Ectodermal cell (in vitro differentiated cells): ENCODE data around the gene GLS.
"Not testable (repeated sequence)": the region's sequence is repeated elsewhere in the genome, so short reads cannot be mapped to it uniquely, and the experiment has no call there.

Experiments
- H3K27ac ChIP-seq: 2 replicates; pipeline ENCODE4 v1.7.0; 2013; ENCODE audit warnings: mild to moderate bottlenecking, low read depth, low read length; ENCODE audit not compliant: insufficient read depth, poor library complexity, severe bottlenecking
- H3K27me3 ChIP-seq: 2 replicates; pipeline ENCODE4 v1.7.0; 2013; ENCODE audit warnings: mild to moderate bottlenecking, low read length; ENCODE audit not compliant: insufficient read depth, control insufficient read depth, poor library complexity, severe bottlenecking
- H3K36me3 ChIP-seq: one replicate; pipeline ENCODE4 v1.7.0; 2013; ENCODE audit warnings: low read length; ENCODE audit not compliant: control insufficient read depth, insufficient read depth
- H3K4me1 ChIP-seq: one replicate; pipeline ENCODE4 v1.7.0; 2013; ENCODE audit warnings: low read length; ENCODE audit not compliant: control insufficient read depth, insufficient read depth
- H3K4me3 ChIP-seq: 2 replicates; pipeline ENCODE4 v1.7.0; 2013; ENCODE audit warnings: low read depth, low read length, control low read depth; ENCODE audit not compliant: insufficient read depth
- H3K9me3 ChIP-seq: 2 replicates; pipeline ENCODE4 v1.7.0; 2013; ENCODE audit warnings: mild to moderate bottlenecking, low read length, moderate library complexity; ENCODE audit not compliant: control insufficient read depth
- WGBS, 2 experiments: methylation state at CpG; one replicate each; pipeline ENCODE4 v1.1.7; 2013; ENCODE audit warnings: missing lambda C conversion rate in 2 of 2; 5-methylcytosine and 5-hydroxymethylcytosine counted together

GLS gene

DNA sequence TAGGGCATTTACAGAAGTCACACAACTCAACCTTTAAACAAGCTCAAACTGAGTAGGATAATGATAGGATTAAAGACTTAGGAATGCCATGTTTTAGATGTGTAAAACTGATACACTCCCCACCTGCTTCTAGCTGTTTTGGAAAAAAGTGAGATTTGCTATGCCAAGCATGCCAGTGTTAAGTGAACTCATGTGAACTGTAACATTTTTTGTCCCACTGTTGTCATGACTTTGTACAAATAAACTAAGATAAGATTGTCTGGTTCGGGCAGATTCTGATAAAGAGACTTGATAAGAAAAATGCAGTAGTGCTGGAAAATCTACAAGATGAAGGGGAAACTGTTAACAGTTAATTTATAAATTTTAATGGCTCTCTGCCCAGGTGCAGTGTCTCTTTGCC is 66.5 kb downstream of the GLS start:
- Histone ChIP-seq H3K4me1 (no peaks in the 10 kb centered on the region), H3K27me3 (no peaks in the 10 kb centered on the region), H3K4me3 (no peak overlapping the region), H3K27ac (no peak overlapping the region), H3K36me3 (no peaks in the 10 kb centered on the region), H3K9me3 (no peaks in the 10 kb centered on the region)
- 67 to 83% methylated on average over 1 of the region's 1 CpG for WGBS, 2 experiments

DNA sequence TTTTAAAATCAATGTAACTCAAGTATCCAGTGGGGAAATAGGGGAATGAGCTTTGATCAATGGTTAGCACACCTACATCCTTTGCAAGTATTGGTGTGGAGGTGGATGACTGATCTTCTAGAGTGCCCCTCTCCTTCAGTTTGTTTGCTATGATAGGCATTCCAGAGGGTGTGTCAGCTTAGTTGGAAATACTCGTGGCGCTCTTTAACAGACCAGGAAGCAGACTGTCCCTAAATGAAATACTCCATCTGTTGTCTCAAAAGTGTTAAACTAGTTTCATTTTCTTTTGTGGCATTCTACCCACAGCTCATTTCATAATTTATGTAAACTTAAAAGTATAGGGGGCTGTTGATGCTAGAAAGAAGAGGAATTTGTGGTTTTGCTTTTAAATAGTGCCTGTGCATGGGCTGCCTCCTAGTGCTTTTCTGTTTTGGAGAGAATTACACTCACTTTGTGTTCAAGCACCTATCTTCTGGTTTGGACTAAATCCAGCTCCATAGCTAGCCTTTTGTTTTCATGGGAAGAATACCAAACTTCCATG is 67.2 kb downstream of the GLS start:
- no peak overlapping the region for H3K4me3 ChIP-seq
- no peaks in the 10 kb centered on the region for H3K36me3 ChIP-seq
- H3K9me3 ChIP-seq = no peaks in the 10 kb centered on the region
- no peak overlapping the region for H3K27ac ChIP-seq
- H3K4me1 ChIP-seq = no peaks in the 10 kb centered on the region
- no peaks in the 10 kb centered on the region for H3K27me3 ChIP-seq
- 70 to 71% methylated on average over 2 of the region's 2 CpGs for WGBS, 2 experiments

DNA sequence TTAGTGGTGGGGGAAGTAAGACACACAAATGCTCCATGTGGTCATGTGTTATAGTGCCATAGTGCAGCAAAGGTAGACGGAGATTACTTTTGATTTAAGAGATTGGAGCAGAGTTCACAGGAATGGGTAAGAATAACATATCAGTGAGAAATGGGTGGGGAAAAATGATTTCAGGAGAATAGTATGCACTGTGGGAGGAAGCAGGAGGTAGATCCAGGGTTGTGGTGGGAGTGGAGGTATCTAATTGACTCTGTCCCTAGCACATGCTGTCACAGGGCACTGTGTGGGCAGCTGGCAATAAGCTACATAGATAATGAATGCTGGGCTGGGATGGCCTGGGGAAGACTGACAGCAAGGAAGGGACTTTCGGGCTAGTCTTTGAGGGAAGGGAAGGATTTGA is 68.0 kb downstream of the GLS start:
- Histone ChIP-seq H3K9me3 (no peaks in the 10 kb centered on the region), H3K36me3 (no peaks in the 10 kb centered on the region), H3K4me3 (no peak overlapping the region), H3K4me1 (no peaks in the 10 kb centered on the region), H3K27ac (no peak overlapping the region), H3K27me3 (no peaks in the 10 kb centered on the region)
- WGBS, 2 experiments = 91 to 96% methylated on average over 2 of the region's 2 CpGs

DNA sequence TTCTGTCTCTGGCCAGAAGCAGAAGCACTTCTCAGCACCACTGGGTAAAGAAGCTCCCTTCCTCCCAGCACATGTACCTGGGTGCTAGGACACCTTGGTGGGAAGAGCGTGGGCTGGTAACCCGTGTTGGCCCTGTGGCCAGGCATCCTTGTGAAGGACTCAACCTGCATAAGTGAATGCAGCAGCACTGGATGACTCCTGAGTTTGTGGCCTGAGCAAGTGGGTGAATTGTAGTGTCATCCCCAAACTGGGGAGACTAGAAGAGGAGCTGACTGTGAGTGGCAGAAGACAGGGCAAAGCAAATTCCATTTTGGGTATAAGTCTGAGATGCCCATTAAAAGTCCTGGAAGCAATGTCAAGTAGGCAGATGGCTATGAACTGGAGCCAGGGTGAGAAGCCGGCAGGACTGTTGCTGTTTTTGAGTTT is 70.0 kb downstream of the GLS start:
- WGBS, 2 experiments = 92 to 93% methylated on average over 3 of the region's 3 CpGs

DNA sequence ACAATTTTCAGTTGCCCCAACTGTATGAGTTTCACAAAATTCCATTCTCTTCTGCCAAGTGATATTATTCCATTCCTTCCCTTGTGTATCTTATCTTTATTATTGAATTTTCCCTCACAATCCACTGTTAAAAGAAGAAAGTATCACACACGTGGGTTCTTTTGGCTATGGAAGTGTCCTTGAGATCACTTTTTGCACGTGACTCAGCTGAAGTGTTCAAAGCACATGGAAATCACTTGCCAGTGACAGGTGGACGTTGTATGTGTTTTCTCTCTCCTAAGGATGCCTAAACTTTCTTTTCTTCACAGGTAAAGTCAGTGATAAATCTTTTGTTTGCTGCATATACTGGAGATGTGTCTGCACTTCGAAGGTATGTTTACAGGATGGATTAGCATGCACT is 72.6 kb downstream of the GLS start:
- Histone ChIP-seq H3K27ac (no peak overlapping the region), H3K4me1 (no peaks in the 10 kb centered on the region), H3K9me3 (no peaks in the 10 kb centered on the region), H3K27me3 (no peaks in the 10 kb centered on the region), H3K4me3 (no peak overlapping the region), H3K36me3 (no peaks in the 10 kb centered on the region)
- WGBS, 2 experiments = 84 to 90% methylated on average over 4 of the region's 4 CpGs

More for the DNA sequence above, 70.0 kb downstream of the GLS start:
- Histone ChIP-seq H3K27ac (no peak overlapping the region), H3K9me3 (no peaks in the 10 kb centered on the region), H3K4me3 (no peak overlapping the region), H3K36me3 (no peaks in the 10 kb centered on the region), H3K27me3 (no peaks in the 10 kb centered on the region), H3K4me1 (no peaks in the 10 kb centered on the region)

DNA sequence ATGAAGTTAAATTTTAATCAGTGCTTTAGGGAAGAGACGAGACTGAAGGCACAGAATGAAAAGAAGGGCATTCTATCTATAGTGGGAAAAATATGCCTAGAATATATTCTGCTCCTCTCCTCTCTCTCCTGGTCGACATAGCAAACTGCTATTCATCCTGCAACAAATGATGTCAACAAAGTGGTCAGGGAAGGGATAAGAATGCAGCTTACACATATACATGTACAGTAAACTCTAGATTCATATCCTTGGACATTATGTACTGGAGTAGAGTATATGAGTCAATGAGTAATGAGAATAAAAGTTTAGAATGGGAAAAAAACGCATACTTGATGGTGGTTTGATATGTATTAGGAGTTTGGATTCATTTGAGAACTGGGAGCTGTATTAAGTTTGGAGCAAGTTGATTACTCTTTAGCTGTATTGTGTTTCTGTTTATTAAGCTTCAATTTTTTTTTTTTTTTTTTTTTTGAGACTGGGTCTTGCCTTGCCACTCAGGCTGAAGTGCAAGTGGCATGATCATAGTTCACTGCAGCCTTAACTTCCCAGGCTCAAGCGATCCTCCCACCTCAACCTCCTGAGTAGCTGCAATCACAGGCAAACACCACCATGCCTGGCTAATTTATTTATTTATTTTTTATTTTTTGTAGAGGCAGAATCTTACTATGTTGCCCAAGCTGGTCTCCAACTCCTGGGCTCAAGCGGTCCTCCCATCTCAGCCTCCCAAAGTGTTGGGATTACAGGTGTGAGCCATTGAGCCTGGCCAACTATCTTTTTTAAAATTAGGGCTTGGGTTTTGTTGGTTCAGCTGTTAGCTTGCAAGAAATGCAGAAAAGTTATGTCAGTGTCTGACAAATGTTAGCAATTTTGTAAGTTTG is 79.5 kb downstream of the GLS start:
- Histone ChIP-seq H3K27me3 (no peaks in the 10 kb centered on the region), H3K4me3 (no peak overlapping the region), H3K4me1 (no peaks in the 10 kb centered on the region), H3K9me3 (no peaks in the 10 kb centered on the region), H3K36me3 (no peaks in the 10 kb centered on the region), H3K27ac (no peak overlapping the region)
- WGBS, 2 experiments = 92 to 94% methylated on average over 4 to 5 of the region's 5 CpGs

DNA sequence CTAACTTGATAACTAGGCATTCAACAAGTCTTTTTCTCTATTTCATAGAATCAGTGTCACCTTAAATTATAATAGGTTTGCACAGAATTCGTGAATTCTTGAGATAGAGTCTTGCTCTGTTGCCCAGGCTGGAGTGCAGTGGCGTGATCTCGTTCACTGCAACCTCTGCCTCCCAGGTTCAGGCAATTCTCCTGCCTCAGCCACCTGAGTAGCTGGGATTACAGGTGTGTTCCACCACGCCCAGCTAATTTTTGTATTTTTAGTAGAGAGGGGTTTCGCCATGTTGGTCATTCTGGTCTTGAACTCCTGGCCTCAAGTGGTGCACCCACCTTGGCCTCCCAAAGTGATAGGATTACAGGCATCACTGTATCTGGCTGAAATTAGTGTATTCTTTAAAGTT is 80.5 kb downstream of the GLS start:
- not testable (repeated sequence) for H3K4me1 ChIP-seq, H3K4me3 ChIP-seq, H3K36me3 ChIP-seq, H3K9me3 ChIP-seq, H3K27me3 ChIP-seq, H3K27ac ChIP-seq
- 84 to 95% methylated on average over 5 of the region's 5 CpGs for WGBS, 2 experiments

DNA sequence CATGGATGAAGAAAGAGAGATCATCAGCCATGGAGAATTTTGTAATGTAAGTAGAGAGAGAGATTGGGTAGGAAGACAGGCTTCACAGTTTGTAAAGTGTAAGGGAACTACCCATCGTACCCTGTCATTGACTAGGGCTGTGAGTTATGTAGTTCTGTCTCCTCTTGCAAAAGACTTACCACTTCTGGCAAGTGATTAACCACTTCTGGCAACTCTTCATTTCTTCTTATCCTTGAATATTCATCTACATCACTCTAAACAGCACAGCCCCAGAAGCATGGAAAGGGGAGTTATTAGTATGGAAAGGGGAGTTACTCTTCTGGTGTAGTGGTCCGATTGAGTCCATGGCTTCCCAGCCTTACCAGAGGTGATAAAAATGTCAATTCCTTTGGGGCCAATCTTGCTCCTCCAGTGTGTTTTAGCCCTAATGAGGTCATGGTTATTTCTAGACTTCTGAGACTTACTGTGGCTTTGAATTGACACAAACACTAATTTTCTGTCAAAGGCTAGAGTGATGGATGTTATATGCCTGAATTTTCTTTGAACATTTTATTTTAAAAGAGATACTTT is 81.4 kb downstream of the GLS start:
- Histone ChIP-seq H3K27me3 (no peaks in the 10 kb centered on the region), H3K27ac (no peak overlapping the region), H3K4me1 (no peaks in the 10 kb centered on the region), H3K9me3 (no peaks in the 10 kb centered on the region), H3K4me3 (no peak overlapping the region), H3K36me3 (no peaks in the 10 kb centered on the region)
- WGBS, 2 experiments = 95 to 96% methylated on average over 2 of the region's 2 CpGs

DNA sequence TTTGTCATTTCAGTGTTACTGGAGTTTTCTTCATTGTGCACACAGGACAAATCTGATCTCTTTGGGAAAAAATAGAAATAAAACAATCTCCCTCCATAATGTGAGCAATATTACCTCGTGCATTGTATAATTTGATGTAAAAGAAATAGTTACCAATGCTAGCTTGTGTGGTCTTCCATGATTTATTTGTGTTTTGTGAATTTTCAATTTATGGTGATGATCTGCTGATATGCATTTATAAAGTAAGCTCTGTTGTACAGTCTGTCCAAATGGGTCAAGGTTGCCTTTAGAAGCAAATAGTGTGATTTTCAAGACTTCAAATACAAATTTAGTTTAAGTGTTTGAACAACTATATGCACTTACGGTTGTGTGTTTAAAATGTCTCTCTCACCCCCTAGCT is 82.5 kb downstream of the GLS start:
- Histone ChIP-seq H3K4me1 (no peaks in the 10 kb centered on the region), H3K4me3 (no peak overlapping the region), H3K36me3 (no peaks in the 10 kb centered on the region), H3K9me3 (no peaks in the 10 kb centered on the region), H3K27ac (no peak overlapping the region), H3K27me3 (no peaks in the 10 kb centered on the region)
- WGBS, 2 experiments = 82 to 96% methylated on average over 1 to 2 of the region's 2 CpGs

DNA sequence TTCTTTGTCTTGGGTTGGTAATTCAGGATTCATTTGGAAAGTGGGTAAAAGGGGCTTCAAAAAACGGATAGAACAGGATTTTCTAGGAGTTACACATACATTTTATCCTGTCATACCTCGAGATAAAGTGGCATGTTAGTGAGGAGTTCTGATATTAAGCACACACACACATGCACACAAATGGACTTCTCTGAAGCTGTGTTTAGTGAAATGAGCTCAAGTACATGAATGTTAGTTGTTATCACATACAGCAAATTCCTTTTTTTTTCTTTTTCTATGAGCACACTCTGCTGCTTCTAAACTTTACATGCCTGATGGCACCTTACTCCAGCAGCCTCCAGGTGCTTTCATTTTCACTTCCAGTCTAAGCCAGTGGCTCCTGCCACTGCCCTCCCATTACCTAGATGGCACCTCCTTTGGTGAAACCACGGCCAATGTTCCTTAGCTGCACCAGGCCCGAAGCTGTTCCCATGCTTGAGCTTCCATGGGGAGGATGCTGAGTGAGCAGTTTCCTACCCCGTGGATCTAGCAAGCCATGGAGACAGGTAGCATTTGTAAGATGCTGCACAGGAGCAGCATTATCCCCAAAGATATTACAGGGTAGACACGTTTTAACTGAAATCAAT is 83.7 kb downstream of the GLS start:
- H3K27ac ChIP-seq = no peak overlapping the region
- H3K27me3 ChIP-seq = no peaks in the 10 kb centered on the region
- 80 to 91% methylated on average over 4 to 5 of the region's 6 CpGs for WGBS, 2 experiments
- H3K4me1 ChIP-seq = no peaks in the 10 kb centered on the region
- no peaks in the 10 kb centered on the region for H3K36me3 ChIP-seq
- H3K4me3 ChIP-seq = no peak overlapping the region
- no peaks in the 10 kb centered on the region for H3K9me3 ChIP-seq
